ENCODE measurements around the gene GALNT18. TPM values are rescaled to one million over a fixed set of nuclear protein-coding genes. Genes with fewer than 3 reads are reported as not detected.

The GALNT18 gene
- total and polyA plus RNA-seq, 2 of the 4 experiments (the other 2 are of a cell fraction) = 9.5 to 11.3 TPM

DNA sequence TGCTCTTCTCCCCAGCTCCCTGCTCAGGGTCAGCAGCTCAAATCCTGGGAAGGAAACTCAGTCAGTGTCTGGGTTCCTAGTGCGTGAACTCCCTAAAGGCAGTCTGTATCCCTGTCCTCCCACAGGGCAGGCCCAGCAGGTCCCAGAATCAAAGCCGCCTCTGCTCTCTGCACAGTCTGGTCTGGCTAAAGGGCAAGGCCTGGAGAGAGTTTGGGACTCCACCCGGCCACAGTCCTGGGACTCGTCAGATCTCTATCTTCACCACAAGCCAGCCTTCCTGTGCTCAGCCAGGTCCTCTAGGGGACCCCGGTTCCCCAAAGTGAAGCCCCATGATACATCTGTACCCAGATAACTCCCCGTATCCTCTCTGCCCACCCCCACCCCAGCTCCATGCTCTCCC, 212.6 kb downstream of the GALNT18 start:
- Histone ChIP-seq H2BK15ac (ENCODE audit: low read depth, low read length) (no peak overlapping the region), H3K4ac (ENCODE audit: low read depth, low read length) (no peak overlapping the region), H4K91ac (ENCODE audit: insufficient read depth, low read depth, low read length) (no peak overlapping the region), H4K5ac (ENCODE audit: low read depth, low read length) (no peak overlapping the region), H3K14ac (replicated peaks; ENCODE audit: low read depth, low read length) (no peak overlapping the region), H3K4me3 (ENCODE audit: insufficient read depth, low read depth, low read length) (no peak overlapping the region), H4K20me1 (ENCODE audit: insufficient read depth, low read length) (no peaks in the 10 kb centered on the region), H3K36me3 (ENCODE audit: control insufficient read depth, insufficient read depth, low read length) (no peaks in the 10 kb centered on the region), H2BK120ac (ENCODE audit: low read depth, low read length) (no peak overlapping the region), H2AK9ac (replicated peaks; ENCODE audit: low read depth, low read length, poor library complexity) (no peak overlapping the region), H3K4me1 (ENCODE audit: control insufficient read depth, insufficient read depth, low read length) (peaks cover 1% of the 10 kb centered on the region; the same call in 1 of the 2 replicates), H3K9me1 (ENCODE audit: insufficient read depth, low read length) (peaks cover 5% of the 10 kb centered on the region; the same call in 1 of the 2 replicates), H3K27me3 (ENCODE audit: control insufficient read depth, insufficient read depth, low read length) (no peaks in the 10 kb centered on the region; the same call in 1 of the 2 replicates), H3K79me1 (ENCODE audit: low read depth in 1 of 2, low read length in 2 of 2) (no peaks in the 10 kb centered on the region), H3K56ac (ENCODE audit: extremely low read depth, insufficient read depth, low read length) (no peak overlapping the region), H3K23ac (ENCODE audit: low read depth, low read length) (no peak overlapping the region), H2AFZ (replicated peaks; ENCODE audit: low read length, poor library complexity) (no peak overlapping the region), H3K4me2 (ENCODE audit: low read depth, low read length) (no peak overlapping the region), H2BK20ac (ENCODE audit: low read depth, low read length) (no peak overlapping the region), H2AK5ac (ENCODE audit: low read depth, low read length) (no peak overlapping the region), H4K8ac (ENCODE audit: low read depth in 2 of 2, low read length in 2 of 2) (no peak overlapping the region), H3K27ac (ENCODE audit: insufficient read depth, low read length) (no peak overlapping the region), H3K18ac (ENCODE audit: low read depth, low read length) (no peak overlapping the region), H3K9me3 (ENCODE audit: control insufficient read depth, insufficient read depth, low read length) (no peaks in the 10 kb centered on the region), H2BK5ac (ENCODE audit: low read depth, low read length, poor library complexity, severe bottlenecking) (no peak overlapping the region), H3K9ac (ENCODE audit: low read depth, low read length) (no peak overlapping the region)
- BruUV-seq (replicated peaks) = no TSS peak
- WGBS, 2 experiments (ENCODE audit: extremely low coverage in 2 of 2, insufficient read length in 1 of 2) = 90% methylated on average over 2 of the region's 6 CpGs; no CpG with 5 or more reads in 1 of the 2 experiments
- dilution Hi-C loops (cut with HindIII; ENCODE audit: low sequenced_read_pairs, unreplicated experiment) = no loop called here
- ChIA-PET POLR2A (ENCODE audit: unreplicated experiment) (no interaction called here), CTCF (interaction anchor here (0.6 kb wide), 1 partner anchor 142 kb away, joined by 4 read pairs; no protein-coding TSS in a partner anchor)
- no peak for TF ChIP-seq SMC3 (IDR thresholded peaks at IDR 0.05; ENCODE audit: low read depth, low read length)
- TF ChIP-seq FOS (IDR thresholded peaks at IDR 0.05; ENCODE audit: low read depth, low read length) = no peak
- ATAC-seq (ENCODE audit: low read depth) = no peak
- in situ Hi-C loops (cut with MboI; ENCODE audit: low sequenced_read_pairs) = no loop called here
- DNase-seq = no peak
- intact Hi-C loops (cut with micrococcal nuclease) = loop anchor here (10.0 kb wide), 1 partner anchor 216 kb away; the partner anchor contains the start of gene GALNT18

Measured in IMR-90 (cell line).